Fibroblast of mammary gland (primary cell): ENCODE results near the gene ACTG1.

ENCODE experiments used
- DNase-seq: peaks from one replicate; pipeline ENCODE4 v3.0.0-alpha.2; 2010; ENCODE audit warnings: low read depth
- H3K4me3 ChIP-seq: 2 replicates; pipeline ENCODE4 v1.5.1; 2011; ENCODE audit warnings: low read depth, mild to moderate bottlenecking, low read length, moderate library complexity; ENCODE audit not compliant: control insufficient read depth
- TF ChIP-seq, protein P1 (sequence below): conservative IDR thresholded peaks from 2 replicates; pipeline ENCODE4 v1.5.1; 2011; ENCODE audit warnings: low read depth, low read length, inconsistent platforms; ENCODE audit not compliant: control insufficient read depth, insufficient read depth

Gene ACTG1

GRCh38 chr17:81468770-81469121 lies 43.9 kb downstream of the ACTG1 start:
- no peak overlapping the region for H3K4me3 ChIP-seq
- TF ChIP-seq, protein P1, sequence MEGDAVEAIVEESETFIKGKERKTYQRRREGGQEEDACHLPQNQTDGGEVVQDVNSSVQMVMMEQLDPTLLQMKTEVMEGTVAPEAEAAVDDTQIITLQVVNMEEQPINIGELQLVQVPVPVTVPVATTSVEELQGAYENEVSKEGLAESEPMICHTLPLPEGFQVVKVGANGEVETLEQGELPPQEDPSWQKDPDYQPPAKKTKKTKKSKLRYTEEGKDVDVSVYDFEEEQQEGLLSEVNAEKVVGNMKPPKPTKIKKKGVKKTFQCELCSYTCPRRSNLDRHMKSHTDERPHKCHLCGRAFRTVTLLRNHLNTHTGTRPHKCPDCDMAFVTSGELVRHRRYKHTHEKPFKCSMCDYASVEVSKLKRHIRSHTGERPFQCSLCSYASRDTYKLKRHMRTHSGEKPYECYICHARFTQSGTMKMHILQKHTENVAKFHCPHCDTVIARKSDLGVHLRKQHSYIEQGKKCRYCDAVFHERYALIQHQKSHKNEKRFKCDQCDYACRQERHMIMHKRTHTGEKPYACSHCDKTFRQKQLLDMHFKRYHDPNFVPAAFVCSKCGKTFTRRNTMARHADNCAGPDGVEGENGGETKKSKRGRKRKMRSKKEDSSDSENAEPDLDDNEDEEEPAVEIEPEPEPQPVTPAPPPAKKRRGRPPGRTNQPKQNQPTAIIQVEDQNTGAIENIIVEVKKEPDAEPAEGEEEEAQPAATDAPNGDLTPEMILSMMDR, result no peak
- no peak for DNase-seq

DNA sequence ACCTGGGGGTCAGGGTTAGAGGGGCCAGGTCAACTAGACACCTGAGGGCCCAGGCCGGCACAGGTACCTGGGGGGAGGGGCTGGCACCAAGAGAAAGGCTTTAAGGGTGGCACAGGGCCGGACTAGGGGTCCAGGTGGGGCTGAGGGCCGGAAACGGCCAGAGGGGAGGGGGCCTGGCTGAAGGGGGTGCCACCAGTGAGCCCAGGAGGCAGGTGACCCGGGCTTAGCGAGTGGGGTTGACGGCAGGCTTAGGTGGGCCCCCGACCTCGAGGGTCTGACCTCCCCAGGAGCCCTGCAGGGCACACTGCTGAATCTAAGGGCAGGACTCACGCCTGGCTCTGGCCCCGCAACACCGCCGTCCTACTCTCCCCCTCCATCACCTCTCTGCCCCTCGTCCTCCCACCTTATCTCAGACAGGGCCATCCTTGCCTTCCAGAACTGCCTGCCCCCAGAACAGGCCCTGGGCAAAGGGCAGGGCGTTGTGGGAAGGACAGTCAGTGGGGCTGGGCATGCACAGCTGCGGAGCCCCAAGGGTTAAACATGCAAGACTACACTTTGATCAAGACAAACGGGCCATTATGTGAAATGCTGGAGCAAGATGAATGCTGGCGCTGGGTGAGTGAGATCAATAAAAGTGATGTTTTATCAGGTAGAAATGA lies 44.4 kb downstream of the ACTG1 start:
- H3K4me3 ChIP-seq, result no peak overlapping the region
- TF ChIP-seq, protein P1, result no peak
- no peak for DNase-seq

DNA sequence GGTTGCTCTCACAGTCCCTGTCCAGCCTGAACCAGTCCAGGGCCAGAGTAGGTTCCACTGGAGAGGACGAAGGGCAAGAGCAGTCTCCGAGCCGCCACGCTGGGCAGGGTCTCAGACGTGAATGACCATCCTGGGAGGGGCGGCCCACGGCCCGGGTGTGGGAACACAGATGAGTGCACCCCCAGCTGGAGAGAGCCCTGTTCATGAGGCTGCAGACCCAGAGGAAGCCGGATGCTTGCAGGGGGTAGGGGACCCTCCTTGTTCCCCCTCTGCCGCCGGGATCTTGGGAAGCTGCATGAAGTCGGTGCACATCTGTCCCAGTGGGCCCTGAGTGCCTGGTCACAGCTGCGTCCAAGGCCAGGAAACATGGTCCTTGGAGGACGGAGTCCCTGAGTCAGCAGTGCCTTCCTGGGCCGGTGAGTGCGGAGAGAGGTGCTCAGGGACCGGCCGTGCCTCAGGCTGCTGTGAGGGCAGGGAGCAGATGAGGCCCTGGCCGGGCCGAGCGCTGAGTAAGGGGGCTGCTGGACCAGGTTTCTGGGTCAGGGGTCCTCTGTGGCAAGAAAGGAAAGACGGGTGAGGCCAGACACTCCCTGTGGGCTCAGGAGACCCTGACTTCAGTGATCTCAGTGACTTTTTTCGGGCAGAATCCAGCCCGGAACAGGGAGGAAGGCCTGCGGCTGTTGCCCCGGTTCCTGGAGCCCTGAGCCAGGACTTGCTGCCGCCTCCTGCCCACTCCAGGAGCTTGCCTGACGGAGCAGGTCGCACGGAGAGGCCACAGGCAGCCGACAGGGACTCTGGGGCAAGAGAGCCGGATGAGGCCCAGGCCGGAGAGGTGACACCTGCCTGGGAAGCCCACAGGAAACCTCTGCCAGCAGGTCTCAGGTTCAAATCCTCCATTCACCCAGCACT lies 45.8 kb downstream of the ACTG1 start:
- H3K4me3 ChIP-seq, result no peak overlapping the region
- TF ChIP-seq, protein P1, result no peak
- no peak for DNase-seq

DNA sequence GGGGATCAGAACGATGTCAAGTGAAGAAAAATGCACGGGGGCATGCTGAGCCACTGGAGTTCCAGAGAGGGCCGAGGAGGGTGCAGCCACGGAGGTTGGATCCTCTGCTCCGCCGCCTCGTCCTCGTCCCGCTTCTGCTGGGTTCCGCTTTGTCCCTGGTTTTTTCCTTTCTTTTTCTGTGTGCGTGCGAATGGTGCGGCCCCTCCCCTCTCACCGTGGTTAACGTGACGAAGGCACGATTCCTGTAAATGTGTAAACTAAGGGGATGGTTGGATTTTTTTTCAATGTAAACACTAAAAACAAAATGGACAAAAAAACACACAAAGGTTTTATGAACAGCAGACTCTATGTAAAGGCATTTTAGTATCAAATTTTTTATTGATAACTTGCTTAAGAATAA lies 46.7 kb downstream of the ACTG1 start:
- no peak for DNase-seq
- no peak overlapping the region for H3K4me3 ChIP-seq
- TF ChIP-seq, protein P1, result no peak

DNA sequence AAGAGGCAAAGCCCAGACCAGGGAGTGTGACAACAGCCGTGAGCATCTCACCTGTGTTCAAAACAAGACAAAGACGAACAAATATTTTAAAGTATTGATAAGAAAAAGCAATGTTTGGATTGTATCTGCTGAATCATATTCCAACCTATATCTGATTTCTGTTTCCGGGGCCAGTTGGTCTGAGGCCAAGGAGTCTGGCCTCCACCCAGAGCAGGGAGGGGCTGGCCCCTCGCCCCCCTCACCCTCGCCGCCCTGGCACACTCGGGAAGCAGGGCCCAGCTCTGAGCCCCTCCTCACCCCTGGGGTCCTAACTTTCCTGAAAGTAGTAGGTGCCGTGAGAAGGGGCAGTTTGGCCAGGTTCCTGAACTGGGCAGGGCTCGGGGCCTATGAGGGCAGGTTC lies 48.0 kb downstream of the ACTG1 start:
- no peak for DNase-seq
- TF ChIP-seq, protein P1, result no peak
- H3K4me3 ChIP-seq, result no peak overlapping the region

GRCh38 chr17:81463506-81463905 lies 49.1 kb downstream of the ACTG1 start:
- DNase-seq, result no peak
- no peak overlapping the region for H3K4me3 ChIP-seq
- TF ChIP-seq, protein P1, result no peak
